ENCODE measurements around the gene THYN1.

DNA sequence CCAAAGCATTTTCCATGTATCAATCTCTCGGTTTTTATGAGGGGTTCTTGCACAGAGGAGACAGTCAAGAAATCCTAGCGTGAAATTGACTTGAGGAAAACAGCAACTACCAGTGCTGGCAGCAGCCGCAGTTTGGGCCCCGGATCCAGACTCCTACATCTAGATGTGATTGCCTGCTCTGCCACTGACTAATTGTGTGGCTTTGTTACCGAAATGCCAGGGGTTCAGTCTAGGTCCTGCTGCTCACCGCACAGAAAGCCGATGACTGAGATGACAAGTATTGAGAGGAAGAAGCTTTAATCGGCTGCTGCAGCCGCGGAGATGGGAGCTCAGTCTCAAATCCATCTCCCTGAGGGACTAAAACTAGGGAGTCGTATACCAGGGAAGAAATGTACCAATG is 14.8 kb upstream of the THYN1 start:
- TF ChIP-seq, protein P1, sequence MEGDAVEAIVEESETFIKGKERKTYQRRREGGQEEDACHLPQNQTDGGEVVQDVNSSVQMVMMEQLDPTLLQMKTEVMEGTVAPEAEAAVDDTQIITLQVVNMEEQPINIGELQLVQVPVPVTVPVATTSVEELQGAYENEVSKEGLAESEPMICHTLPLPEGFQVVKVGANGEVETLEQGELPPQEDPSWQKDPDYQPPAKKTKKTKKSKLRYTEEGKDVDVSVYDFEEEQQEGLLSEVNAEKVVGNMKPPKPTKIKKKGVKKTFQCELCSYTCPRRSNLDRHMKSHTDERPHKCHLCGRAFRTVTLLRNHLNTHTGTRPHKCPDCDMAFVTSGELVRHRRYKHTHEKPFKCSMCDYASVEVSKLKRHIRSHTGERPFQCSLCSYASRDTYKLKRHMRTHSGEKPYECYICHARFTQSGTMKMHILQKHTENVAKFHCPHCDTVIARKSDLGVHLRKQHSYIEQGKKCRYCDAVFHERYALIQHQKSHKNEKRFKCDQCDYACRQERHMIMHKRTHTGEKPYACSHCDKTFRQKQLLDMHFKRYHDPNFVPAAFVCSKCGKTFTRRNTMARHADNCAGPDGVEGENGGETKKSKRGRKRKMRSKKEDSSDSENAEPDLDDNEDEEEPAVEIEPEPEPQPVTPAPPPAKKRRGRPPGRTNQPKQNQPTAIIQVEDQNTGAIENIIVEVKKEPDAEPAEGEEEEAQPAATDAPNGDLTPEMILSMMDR (IDR thresholded peaks at IDR 0.05; ENCODE audit: low read length), result no peak
- TF ChIP-seq EZH2 (optimal IDR thresholded peaks at IDR 0.05; ENCODE audit: low read depth, low read length), result no peak

Measured in MM.1S (cell line).